NCI-H446 (cell line): ENCODE results near the gene ODF2.
"Not testable (repeated sequence)": the region's sequence is repeated elsewhere in the genome, so short reads cannot be mapped to it uniquely, and the experiment has no call there.

Source experiments
- DNase-seq, 2 experiments: peaks; one replicate each; lab custom pipeline; 2025; lab: John Stamatoyannopoulos, UW

Gene ODF2

DNA sequence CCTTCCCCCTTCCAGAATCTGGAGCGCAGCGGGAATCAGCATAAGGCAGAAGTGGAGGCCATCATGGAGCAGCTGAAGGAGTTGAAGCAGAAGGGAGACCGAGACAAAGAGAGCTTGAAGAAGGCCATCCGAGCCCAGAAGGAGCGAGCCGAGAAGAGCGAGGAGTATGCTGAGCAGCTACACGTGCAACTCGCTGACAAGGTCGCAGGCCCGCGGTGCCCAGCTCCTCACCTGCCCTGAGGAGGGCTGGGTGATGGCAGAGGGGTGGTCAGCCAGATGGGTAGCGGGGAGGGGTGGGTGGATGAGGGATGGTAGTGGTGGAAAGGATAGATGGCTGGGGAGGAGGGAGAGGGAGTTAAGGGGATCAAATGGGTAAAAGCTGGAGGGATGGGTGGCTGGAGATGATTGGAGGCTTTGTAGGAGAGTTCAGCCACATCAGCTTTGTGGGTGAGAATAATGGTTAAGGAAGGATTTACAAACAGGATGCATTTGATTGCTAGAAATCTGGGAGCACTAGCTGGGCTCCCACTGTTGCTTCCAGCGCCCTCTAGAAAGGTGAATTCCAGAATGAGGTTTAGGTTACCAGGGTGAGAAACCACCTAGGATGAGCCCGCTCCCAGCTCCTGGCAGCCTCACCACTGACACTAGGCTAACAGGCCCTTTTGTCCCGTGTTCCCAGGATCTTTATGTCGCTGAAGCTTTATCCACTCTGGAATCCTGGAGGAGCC lies 29.0 kb downstream of the ODF2 start:
- DNase-seq = no peak

DNA sequence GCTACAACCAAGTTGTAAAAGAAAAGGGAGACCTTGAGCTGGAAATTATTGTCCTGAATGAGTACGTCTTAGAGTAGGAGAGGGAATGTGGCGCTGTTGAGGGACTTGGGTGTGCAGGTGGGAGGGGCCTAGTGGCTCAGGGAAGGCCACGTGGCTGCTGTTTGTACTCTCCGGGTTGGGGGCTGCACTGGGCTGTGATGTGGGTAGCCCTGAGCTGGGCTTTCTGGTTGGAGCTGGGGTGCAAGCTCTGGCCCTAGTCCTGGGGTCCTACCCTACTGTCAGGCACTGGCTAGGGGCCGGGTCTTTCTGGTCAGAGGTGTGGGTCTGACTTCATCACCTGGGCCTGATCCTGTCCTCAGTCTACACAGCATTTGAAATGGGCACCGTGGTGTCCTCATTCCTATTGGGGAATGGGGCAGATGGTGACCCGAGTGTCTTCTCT lies 29.6 kb downstream of the ODF2 start:
- DNase-seq = no peak

DNA sequence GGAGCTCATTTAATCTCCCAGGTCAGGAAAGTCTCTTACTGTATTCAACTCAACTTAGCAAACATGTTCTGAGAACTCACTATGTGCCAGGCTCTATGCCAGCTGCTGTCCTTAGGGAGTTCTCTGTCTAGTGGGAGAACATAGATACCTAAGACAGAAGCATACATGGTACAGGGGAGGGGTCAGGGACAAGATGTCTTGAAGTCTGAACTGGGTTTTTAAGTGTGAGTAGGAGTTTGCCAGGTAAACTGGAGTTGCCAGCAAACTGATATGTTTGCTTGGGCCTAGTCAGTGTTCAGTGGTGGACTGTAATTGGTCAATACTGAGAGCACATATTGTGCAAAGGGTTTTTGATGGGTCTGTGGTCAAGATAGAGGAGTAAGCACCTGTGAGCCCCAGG lies 30.4 kb downstream of the ODF2 start:
- DNase-seq = no peak

GRCh38 chr9:128493424-128493823 lies 37.6 kb downstream of the ODF2 start:
- no peak for DNase-seq

GRCh38 chr9:128494108-128494745 lies 38.4 kb downstream of the ODF2 start:
- no peak for DNase-seq

DNA sequence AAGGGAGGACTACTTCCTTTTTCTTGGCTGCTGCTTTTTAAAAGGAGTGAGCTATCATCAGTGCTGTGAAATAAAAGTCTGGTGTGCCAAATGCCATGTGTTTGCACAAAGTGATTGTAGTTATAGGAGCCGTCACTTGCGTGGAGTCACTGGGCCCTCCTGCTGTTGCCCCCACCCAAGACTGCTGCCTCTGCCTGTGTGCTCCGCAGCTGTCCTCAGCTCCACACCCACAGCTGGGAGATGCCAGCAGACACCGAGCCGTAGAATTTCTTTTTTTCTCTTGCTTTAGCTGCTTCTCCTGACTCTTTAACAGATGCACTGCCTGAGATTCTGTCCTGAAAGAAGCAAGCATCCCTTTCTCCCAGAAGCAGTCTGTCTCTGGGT lies 38.9 kb downstream of the ODF2 start:
- DNase-seq = no peak

- no peak for DNase-seq
Observed at GRCh38 chr9:128495296-128495695, 39.5 kb downstream of the ODF2 start.

DNA sequence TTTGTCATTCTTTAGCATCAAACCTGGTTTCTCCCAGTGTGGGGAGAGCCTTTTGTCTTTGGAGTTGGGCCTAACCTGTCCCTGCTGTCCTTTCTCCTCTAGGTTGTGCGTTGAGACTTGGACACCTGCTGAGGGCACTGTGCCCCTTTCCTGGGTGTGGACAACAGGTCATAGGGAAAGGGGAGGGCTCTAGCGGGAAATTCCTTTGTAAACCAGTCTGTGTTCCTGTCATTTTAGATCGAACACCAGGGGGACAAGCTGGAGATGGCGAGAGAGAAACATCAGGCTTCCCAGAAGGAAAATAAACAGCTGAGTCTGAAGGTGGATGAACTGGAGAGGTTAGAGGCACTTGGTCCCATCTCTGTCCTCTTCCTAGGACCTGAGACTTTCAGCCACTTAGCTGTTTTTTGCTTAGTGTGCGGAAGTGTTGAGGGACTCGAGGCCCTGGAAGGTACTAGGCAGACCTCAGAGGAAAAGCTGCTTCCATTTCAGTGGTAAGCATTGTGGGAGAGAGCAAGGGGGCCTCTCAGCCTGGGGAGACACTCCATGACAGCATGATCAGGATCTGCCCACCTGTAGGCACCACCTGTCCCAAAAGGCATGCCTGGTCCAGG lies 40.1 kb downstream of the ODF2 start:
- no peak for DNase-seq

DNA sequence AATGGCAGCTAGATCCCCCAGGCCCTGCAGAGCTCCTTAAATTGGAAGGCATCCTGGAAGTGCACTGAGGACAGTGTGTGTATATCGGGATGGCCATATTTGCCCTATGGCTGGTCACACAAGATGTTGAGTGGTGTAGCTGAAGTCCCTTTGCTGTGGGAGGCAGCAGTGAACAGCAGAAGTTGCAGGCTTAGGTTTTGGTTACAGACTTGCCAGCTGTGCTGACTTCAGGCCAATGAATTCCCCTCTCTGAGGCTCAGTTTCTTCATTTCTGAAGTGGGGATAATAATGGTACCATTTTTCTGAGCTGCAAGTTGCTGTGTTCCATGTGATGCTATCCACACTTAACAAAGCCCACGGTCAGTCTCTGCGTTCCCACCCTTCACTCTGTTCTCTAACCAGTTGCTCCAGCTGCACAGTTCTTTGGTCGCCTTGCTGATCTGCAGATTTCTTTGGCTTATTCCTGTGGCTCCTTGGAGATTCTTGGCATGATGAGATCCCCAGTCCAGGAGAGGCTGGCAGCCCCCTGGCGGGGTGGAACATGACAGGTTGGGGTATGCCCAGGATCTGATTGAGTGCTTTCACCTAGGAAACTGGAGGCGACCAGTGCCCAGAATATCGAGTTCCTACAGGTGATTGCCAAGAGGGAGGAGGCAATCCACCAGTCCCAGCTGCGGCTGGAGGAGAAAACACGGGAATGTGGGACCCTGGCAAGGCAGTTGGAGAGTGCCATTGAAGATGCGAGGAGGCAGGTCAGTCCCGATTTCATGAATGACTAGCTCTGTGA lies 42.2 kb downstream of the ODF2 start:
- DNase-seq = no peak

DNA sequence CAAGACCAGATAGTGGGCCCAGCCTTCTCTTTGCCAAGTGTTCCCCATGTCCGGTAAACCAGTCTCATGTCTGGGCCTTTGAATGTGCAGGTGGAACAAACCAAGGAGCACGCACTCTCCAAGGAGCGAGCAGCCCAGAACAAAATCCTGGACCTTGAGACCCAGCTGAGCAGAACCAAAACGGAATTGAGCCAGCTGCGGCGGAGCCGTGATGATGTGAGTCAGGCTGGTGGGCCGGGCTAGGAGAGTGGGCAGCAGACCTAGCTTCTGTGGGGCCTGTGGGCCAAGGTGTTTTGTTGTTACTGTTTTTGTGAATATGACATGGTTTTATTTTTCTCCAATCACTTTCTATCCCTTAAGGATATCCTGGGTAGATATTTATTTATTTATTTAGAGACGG lies 43.1 kb downstream of the ODF2 start:
- DNase-seq = no peak

- no peak for DNase-seq
Observed at GRCh38 chr9:128499920-128500319, 44.1 kb downstream of the ODF2 start.

DNA sequence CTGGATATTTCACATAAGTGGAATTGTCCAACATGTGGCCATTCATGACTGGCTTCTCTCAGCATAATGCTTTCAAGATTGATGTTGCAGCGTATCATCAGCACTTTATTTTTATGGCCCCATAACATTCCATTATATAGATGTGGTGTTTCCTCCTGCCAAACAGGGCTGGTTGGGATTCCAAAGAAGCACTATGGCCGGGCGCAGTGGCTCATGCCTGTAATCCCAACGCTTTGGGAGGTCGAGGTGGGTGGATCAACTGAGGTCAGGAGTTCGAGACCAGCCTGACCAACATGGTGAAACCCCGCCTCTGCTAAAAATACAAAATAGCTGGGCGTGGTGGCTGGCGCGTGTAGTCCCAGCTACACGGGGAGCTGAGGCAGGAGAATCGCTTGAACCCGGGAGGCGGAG lies 47.6 kb downstream of the ODF2 start:
- not testable (repeated sequence) for DNase-seq

DNA sequence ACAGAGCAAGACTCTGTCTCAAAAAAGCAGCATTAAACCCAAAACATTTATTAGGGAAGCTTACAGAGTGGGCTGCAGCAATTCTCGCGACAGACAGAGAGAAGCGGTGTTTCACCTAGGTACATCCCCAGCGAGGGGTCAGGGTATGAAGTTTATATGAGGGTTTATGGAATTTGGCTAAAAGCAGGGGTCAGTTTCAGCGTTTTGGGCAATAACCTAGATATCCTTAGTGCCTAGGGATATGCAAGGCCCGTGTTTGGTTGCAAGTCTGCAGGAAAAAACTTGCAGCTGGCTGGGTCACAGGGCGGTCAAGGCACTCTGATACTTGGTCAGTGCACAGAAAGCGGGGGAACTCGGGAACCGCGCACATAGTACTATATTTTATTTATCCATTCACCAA lies 48.1 kb downstream of the ODF2 start:
- no peak for DNase-seq

GRCh38 chr9:128504485-128505413 lies 48.9 kb downstream of the ODF2 start, which contains the start of gene GLE1:
Gene GLE1, plus strand, starts transcription at chr9:128504719. Its CDS starts 87 bp downstream, at chr9:128504806.
- peak; percentile 81 to 93 for DNase-seq

GRCh38 chr9:128505414-128505765 lies 49.6 kb downstream of the ODF2 start:
- DNase-seq = peak in 1 of 2 experiments; percentile 3

GRCh38 chr9:128505906-128506305 lies 50.1 kb downstream of the ODF2 start:
- DNase-seq = not testable (repeated sequence)

GRCh38 chr9:128512820-128513219 lies 57.0 kb downstream of the ODF2 start:
- no peak for DNase-seq

GRCh38 chr9:128521956-128522355 lies 66.2 kb downstream of the ODF2 start:
- no peak for DNase-seq

- no peak for DNase-seq
Observed at GRCh38 chr9:128523199-128523925, 67.6 kb downstream of the ODF2 start.

DNA sequence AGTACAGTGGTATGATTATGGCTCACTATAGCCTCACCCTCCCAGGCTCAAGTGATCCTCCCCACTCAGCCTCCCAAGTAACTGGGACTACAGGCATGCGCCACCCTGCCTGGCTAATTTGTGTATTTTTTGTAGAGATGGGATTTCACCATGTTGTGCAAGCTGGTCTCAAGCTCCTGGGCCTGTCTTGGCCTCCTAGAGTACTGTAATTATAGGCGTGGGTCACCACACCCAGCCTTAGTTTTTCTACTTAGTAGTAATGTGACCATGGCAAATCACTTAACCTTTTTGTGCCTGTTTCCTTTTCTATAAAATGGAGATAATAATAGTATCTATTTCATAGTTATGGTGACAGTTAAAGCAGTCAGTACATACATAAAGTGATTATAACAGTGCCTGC lies 70.9 kb downstream of the ODF2 start:
- no peak for DNase-seq
